Motor neuron (in vitro differentiated cells): ENCODE data around the gene TIGD3. TPM values are rescaled to one million over a fixed set of nuclear protein-coding genes. Genes with fewer than 3 reads are reported as not detected.

Experiments used
- ATAC-seq, 8 experiments: fragments of 200-7000 bp; cut with Tn5 transposase; replicated peaks in 6 of 8; 2 replicates each; pipeline ENCODE4 v1.8.0; 2021; ENCODE audit warnings: mild to moderate bottlenecking in 8 of 8, moderate library complexity in 8 of 8
- H3K27ac ChIP-seq, 2 donors: fragments of 250-450 bp; sonication (Bioruptor Pico); 2 replicates each; pipeline ENCODE4 v1.9.0; 2021; ENCODE audit warnings: antibody characterized with exemption in 2 of 2, mild to moderate bottlenecking in 2 of 2, moderate library complexity in 1 of 2
- H3K4me1 ChIP-seq, 2 donors: fragments of 250-450 bp; sonication (Bioruptor Pico); replicated peaks in 1 of 2; 2 replicates each; pipeline ENCODE4 v1.6.1; 2021; ENCODE audit warnings: antibody characterized with exemption in 2 of 2, mild to moderate bottlenecking in 2 of 2, moderate library complexity in 1 of 2
- H3K4me3 ChIP-seq, 5 donors: fragments of 250-450 bp; sonication (Bioruptor Pico); 2 replicates each; pipeline ENCODE4 v1.9.0; 2021; ENCODE audit warnings: antibody characterized with exemption in 5 of 5, mild to moderate bottlenecking in 5 of 5, moderate library complexity in 4 of 5
- WGBS, 10 experiments: fragments of 450-650 bp; shearing (Covaris generic); methylation state at CpG; one replicate each; pipeline ENCODE4 v1.0.0; 2022; 5-methylcytosine and 5-hydroxymethylcytosine counted together
- in situ Hi-C, 9 experiments: fragments of 400-800 bp; cut with MboI; loops; one replicate each; pipeline ENCODE4 v1.15.0; 2021; ENCODE audit warnings: low sequenced_read_pairs in 9 of 9, low pct_unique_long_range_greater_than_20kb in 2 of 9; ENCODE audit not compliant: unreplicated experiment in 9 of 9
- total RNA-seq, 8 experiments: library from RNA; unstranded; fragments of 300-600 nt; gene quantifications; 2 replicates each; pipeline versions ENCODE4 v1.2.3 to v1.2.4, GENCODE V29; 2022

The TIGD3 gene
- total RNA-seq, 8 experiments from 2014 or later, result 0.28 to 5.8 (median 4.2) TPM; not detected in 1

GRCh38 chr11:65388731-65389130 is 34.2 kb downstream of the TIGD3 start:
- Histone ChIP-seq H3K4me3 (no peak overlapping the region), H3K4me1 (peaks cover 7 to 8% of the 10 kb centered on the region in 2 donors), H3K27ac (no peak overlapping the region)
- WGBS, 10 experiments, result 83 to 100% (median 92%) methylated on average over 1 to 3 of the region's 4 CpGs; no CpG with 5 or more reads in 6 of the 10 experiments
- no peak for ATAC-seq
- in situ Hi-C loops, result no loop called here

GRCh38 chr11:65389294-65389980 is 34.9 kb downstream of the TIGD3 start:
- H3K4me3 ChIP-seq, result no peak overlapping the region
- 60 to 100% (median 95%) methylated on average over 2 to 10 of the region's 20 CpGs; no CpG with 5 or more reads in 6 of the 10 experiments for WGBS, 10 experiments
- no peak overlapping the region for H3K27ac ChIP-seq
- H3K4me1 ChIP-seq, result peaks cover 7 to 8% of the 10 kb centered on the region in 2 donors
- ATAC-seq, result no peak
- in situ Hi-C loops, result no loop called here

GRCh38 chr11:65390099-65390941 is 35.8 kb downstream of the TIGD3 start:
- Histone ChIP-seq H3K4me3 (no peak overlapping the region), H3K4me1 (peaks cover 7 to 8% of the 10 kb centered on the region in 2 donors), H3K27ac (no peak overlapping the region)
- 0 to 100% (median 54%) methylated on average over 1 to 5 of the region's 21 CpGs; no CpG with 5 or more reads in 5 of the 10 experiments for WGBS, 10 experiments
- ATAC-seq, result peak in 2 of 8 experiments; percentile 7 to 8
- in situ Hi-C loops, result no loop called here

GRCh38 chr11:65390996-65391395 is 36.4 kb downstream of the TIGD3 start:
- no peak overlapping the region for H3K4me3 ChIP-seq
- in situ Hi-C loops, result no loop called here
- H3K27ac ChIP-seq, result no peak overlapping the region
- 0 to 80% (median 57%) methylated on average over 1 to 4 of the region's 9 CpGs; no CpG with 5 or more reads in 6 of the 10 experiments for WGBS, 10 experiments
- ATAC-seq, result peak in 3 of 8 experiments; percentile 4
- H3K4me1 ChIP-seq, result peaks cover 6% of the 10 kb centered on the region in 2 donors

DNA sequence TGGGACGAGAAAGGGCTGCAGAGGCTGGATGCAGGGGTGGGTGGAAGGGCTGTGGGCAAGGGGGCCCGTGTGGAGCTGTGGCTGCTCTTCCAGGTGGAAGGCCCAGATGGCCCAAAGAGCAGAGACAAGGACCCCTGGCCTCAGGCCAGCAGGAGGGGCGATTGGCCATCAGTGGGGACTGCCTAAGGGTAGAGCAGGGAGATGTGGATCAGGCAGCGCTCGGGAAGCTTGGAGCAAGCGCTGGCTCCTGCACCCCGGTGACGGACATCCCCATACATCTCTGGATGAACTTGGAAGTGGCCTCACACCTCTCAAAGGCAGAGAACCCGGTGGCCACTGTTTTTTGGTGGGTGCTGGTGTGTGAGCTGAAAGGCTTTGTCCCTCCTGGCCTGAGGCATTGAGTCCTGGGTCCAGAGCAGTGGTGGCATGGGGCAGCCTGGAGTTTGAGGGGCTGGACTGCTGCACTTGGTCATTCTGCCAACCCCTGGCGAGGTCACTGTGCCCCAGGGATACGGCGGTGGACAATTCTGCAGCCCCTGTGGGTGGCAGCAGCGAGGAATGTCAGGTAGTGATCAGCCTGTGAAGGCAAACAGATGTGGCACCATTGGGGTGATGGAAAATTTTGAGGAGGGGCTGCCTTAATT is 37.8 kb downstream of the TIGD3 start:
- Histone ChIP-seq H3K4me1 (peaks cover under 1 to 1% of the 10 kb centered on the region in 2 donors), H3K27ac (no peak overlapping the region), H3K4me3 (no peak overlapping the region)
- WGBS, 10 experiments, result 85 to 90% methylated on average over 6 to 8 of the region's 13 CpGs; no CpG with 5 or more reads in 8 of the 10 experiments
- in situ Hi-C loops, result no loop called here
- ATAC-seq, result no peak

GRCh38 chr11:65392899-65393298 is 38.3 kb downstream of the TIGD3 start:
- H3K4me3 ChIP-seq, result no peak overlapping the region
- no peak overlapping the region for H3K27ac ChIP-seq
- no peaks in the 10 kb centered on the region for H3K4me1 ChIP-seq
- in situ Hi-C loops, result no loop called here
- no peak for ATAC-seq
- WGBS, 10 experiments, result 75 to 100% (median 94%) methylated on average over 1 to 2 of the region's 5 CpGs; no CpG with 5 or more reads in 5 of the 10 experiments

DNA sequence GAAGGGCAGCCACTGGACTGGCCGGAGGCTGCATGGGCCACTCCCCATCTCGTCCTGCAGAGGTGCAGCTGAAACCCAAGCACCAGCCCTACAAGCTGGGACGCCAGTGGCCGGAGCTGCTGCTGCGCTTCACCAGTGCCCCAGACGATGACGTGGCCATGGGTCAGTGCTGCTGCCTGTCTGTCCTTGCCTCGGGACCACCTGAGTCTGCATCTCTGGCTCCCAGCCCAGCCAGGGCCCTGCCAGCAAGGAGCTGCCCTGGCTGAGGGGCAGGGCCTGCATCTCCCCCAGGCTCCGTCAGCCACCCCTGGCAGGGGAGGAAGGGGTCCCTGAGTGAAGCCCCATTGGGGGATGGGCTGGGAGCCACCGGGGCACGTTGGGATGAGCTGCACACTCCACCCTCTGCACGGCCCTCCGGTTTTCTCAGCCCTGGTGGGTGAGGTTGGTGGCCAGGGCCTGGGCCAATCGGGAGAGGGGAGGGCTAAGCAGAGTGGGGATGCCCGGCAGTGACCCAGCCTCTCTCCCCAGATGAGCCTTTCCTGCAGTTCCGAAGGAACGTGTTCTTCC is 39.0 kb downstream of the TIGD3 start:
- Histone ChIP-seq H3K4me3 (no peak overlapping the region), H3K4me1 (no peaks in the 10 kb centered on the region), H3K27ac (no peak overlapping the region)
- in situ Hi-C loops, result no loop called here
- 70 to 94% (median 84%) methylated on average over 2 to 9 of the region's 17 CpGs; no CpG with 5 or more reads in 7 of the 10 experiments for WGBS, 10 experiments
- ATAC-seq, result peak in 1 of 8 experiments; percentile 9

- no CpG with 5 or more reads among the region's 20 CpGs for whole genome bisulfite sequencing, 10 experiments
These were observed 39.6 kb downstream of the TIGD3 start for GRCh38 chr11:65394125-65394536.

GRCh38 chr11:65395961-65396530 is 41.5 kb downstream of the TIGD3 start:
- 40 to 100% (median 80%) methylated on average over 1 to 2 of the region's 15 CpGs; no CpG with 5 or more reads in 5 of the 10 experiments for WGBS, 10 experiments
- H3K4me3 ChIP-seq, result no peak overlapping the region
- in situ Hi-C loops, result no loop called here
- no peak overlapping the region for H3K27ac ChIP-seq
- ATAC-seq, result no peak
- no peaks in the 10 kb centered on the region for H3K4me1 ChIP-seq

More at GRCh38 chr11:65394125-65394536, 39.6 kb downstream of the TIGD3 start:
- peak in 1 of 8 experiments; percentile 4 for ATAC-seq
- Histone ChIP-seq H3K27ac (no peak overlapping the region), H3K4me3 (no peak overlapping the region), H3K4me1 (no peaks in the 10 kb centered on the region)
- in situ Hi-C loops, result no loop called here

- in situ Hi-C loops, result no loop called here
- Histone ChIP-seq H3K4me3 (no peak overlapping the region), H3K27ac (no peak overlapping the region), H3K4me1 (no peaks in the 10 kb centered on the region)
- WGBS, 10 experiments, result 87 to 96% (median 92%) methylated on average over 6 to 12 of the region's 38 CpGs; no CpG with 5 or more reads in 5 of the 10 experiments
- no peak for ATAC-seq
These were observed 42.5 kb downstream of the TIGD3 start for GRCh38 chr11:65396769-65397745.

GRCh38 chr11:65398362-65398910 is 43.9 kb downstream of the TIGD3 start:
- H3K4me1 ChIP-seq, result no peaks in the 10 kb centered on the region
- H3K4me3 ChIP-seq, result no peak overlapping the region
- 75 to 90% (median 83%) methylated on average over 1 to 13 of the region's 16 CpGs; no CpG with 5 or more reads in 3 of the 10 experiments for WGBS, 10 experiments
- ATAC-seq, result no peak
- no peak overlapping the region for H3K27ac ChIP-seq
- in situ Hi-C loops, result no loop called here
